ENCODE data around the gene RSU1.

The RSU1 gene
- long read RNA-seq, donor 1, transcript RSU1-201 (9 exons, 3,834 nt) = major isoform, 39 of 59 reads
- long read RNA-seq, donor 1, transcript RSU1-205 (8 exons, 3,639 nt) = minor isoform, 7 of 59 reads
- long read RNA-seq, donor 1, partial matches to known transcripts = 13 of 59 reads
- long read RNA-seq, donor 1, other reads (novel, unspliced or antisense) = 0 of 59 reads
- long read RNA-seq, donor 2, transcript RSU1-201 (9 exons, 3,834 nt) = major isoform, 17 of 22 reads
- long read RNA-seq, donor 2, partial matches to known transcripts = 0 of 22 reads
- long read RNA-seq, donor 2, other reads (novel, unspliced or antisense) = 0 of 22 reads
- long read RNA-seq, donor 3, transcript RSU1-201 (9 exons, 3,834 nt) = major isoform, 16 of 22 reads
- long read RNA-seq, donor 3, partial matches to known transcripts = 0 of 22 reads
- long read RNA-seq, donor 3, other reads (novel, unspliced or antisense) = 0 of 22 reads
- long read RNA-seq, donor 4, transcript RSU1-201 (9 exons, 3,834 nt) = major isoform, 12 of 20 reads
- long read RNA-seq, donor 4, partial matches to known transcripts = 0 of 20 reads
- long read RNA-seq, donor 4, other reads (novel, unspliced or antisense) = 0 of 20 reads
- long read RNA-seq, donor 5, transcript RSU1-205 (8 exons, 3,639 nt) = minor isoform, 6 of 31 reads
- long read RNA-seq, donor 5, transcript RSU1-201 (9 exons, 3,834 nt) = major isoform, 22 of 31 reads
- long read RNA-seq, donor 5, partial matches to known transcripts = 0 of 31 reads
- long read RNA-seq, donor 5, other reads (novel, unspliced or antisense) = 0 of 31 reads
- long read RNA-seq, donor 6, transcript RSU1-201 (9 exons, 3,834 nt) = major isoform, 18 of 36 reads
- long read RNA-seq, donor 6, partial matches to known transcripts = 13 of 36 reads
- long read RNA-seq, donor 6, other reads (novel, unspliced or antisense) = 0 of 36 reads
- long read RNA-seq, donor 7, transcript RSU1-203 (8 exons, 3,919 nt) = minor isoform, 11 of 81 reads
- long read RNA-seq, donor 7, transcript RSU1-205 (8 exons, 3,639 nt) = minor isoform, 11 of 81 reads
- long read RNA-seq, donor 7, transcript RSU1-201 (9 exons, 3,834 nt) = major isoform, 32 of 81 reads
- long read RNA-seq, donor 7, partial matches to known transcripts = 27 of 81 reads
- long read RNA-seq, donor 7, other reads (novel, unspliced or antisense) = 0 of 81 reads
- long read RNA-seq, donor 8, transcript RSU1-205 (8 exons, 3,639 nt) = minor isoform, 12 of 42 reads
- long read RNA-seq, donor 8, transcript RSU1-201 (9 exons, 3,834 nt) = major isoform, 27 of 42 reads
- long read RNA-seq, donor 8, partial matches to known transcripts = 0 of 42 reads
- long read RNA-seq, donor 8, other reads (novel, unspliced or antisense) = 0 of 42 reads

DNA sequence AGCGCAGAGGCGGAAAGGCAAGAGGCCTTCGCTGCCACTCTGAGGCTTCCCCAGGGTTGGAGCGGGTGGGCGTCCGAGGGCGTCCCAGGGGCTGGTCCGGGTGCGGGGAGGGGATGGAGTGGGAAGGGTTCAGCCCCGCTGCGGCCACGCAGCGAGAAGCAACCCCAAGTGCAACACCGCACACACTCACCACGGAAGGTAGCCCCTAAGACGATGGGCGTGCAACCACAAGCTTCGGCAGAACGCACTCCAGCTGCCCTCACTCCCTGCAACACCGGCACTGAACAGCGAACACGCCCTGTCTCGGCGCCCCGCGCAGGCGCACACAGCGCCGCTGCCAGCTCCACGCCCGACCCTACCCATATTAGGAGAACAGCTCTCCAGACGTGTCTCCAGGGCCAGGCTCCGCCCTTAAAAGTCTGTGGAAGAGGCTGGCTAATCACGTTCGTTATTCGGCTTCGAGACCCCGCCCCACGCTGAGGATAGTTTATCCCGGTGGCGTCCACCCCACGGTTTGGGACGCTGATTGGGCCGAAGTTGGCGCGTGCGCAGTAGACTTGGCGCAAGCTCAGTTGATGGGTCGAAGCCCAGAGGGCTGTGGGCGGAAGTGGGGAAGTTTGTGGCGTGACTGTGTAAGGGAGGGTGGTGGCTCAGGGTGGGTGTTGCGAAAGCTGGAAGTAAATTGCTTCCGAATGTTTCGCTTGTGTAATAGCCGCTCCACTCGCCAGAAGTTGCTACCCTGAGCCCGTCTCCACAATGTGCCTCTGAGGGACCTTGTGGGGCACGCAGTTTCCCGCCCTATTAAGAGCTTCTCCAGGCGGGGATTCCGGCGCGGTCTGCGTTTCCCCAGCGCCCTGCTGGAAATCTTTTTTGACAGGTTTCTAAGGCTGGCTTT is at the start of gene RSU1:
RSU1 (minus strand) TSS at position 300 of the 895 bp plus-strand sequence. CDS start 343 bp downstream, outside the sequence.
- DNase-seq = peak; percentile 93

GRCh38 chr10:16866541-16867275 is 49.5 kb upstream of the RSU1 start:
- DNase-seq = no peak

DNA sequence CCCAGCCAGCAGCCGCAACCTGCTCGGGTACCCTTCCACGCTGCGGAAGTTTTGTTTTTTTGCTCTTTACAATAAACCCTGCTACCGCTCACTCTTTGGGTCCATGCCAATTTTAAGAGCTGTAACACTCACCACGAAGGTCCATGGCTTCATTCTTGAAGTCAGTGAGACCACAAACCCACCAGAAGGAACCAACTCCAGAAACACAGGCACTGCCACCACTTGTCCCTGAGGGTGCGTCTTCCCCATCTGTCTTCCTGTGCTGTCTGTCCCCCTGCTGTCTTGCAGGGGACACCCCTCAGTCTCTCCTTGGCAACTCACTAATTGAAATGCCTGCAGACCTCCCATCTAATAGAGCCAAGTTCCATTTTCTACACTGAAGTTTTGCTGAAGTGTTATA is 48.5 kb upstream of the RSU1 start:
- DNase-seq = no peak

DNA sequence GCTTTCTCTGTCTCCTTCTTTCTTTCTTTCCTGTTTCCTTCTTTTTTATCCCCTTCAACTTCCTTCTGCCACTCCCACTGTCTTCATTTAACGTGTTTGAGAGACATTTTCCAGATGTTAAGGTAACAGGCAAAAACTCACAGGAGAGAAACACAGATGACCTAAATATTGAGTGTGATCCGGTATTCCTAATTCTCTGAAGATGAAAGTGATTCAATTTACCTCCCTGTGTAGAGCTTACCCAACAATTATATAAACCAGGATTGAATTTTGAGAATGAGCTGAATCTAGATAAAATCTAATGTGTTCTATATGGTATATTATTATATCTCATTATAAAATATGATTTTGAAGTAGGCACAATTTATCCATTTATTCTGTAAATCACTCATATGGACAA is 46.5 kb upstream of the RSU1 start:
- no peak for DNase-seq

GRCh38 chr10:16857419-16857818 is 40.2 kb upstream of the RSU1 start:
- no peak for DNase-seq

GRCh38 chr10:16856567-16856966 is 39.3 kb upstream of the RSU1 start:
- no peak for DNase-seq

DNA sequence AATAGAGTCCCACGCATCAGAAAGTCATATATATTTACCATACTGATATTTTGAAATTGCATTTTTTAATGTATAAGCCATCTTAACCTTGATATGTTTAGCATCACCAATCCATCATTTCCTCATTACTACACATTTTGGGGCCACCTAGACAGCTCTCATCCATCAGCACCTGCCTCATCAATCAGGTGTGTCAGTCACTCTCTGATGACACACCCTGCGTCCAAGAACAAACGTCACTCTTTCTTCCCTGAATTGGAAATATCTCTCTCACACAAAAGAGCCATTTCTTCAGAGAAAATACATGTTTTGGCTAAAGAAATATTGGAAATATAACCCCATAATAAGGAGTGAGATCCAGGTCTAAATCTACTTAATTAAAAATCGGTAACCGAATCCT is 38.9 kb upstream of the RSU1 start:
- no peak for DNase-seq

DNA sequence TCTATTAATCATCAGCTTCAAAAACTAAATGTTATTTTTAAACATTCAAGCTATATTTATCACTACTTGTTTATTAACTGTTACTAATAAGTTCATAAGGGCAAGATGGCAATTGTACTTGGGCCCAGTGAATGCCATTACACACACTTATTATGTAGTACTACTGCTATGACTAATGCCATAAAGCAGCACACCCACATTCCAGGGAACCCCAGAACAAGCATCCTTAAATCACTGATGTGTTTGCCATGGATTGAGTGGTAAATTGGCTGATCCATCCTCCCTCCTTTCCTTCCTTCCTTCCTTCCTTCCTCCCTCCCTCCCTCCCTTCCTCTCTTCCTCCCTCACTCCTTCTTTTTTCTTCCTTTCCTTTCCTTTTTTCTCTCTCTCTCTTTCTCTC is 37.4 kb upstream of the RSU1 start:
- no peak for DNase-seq

DNA sequence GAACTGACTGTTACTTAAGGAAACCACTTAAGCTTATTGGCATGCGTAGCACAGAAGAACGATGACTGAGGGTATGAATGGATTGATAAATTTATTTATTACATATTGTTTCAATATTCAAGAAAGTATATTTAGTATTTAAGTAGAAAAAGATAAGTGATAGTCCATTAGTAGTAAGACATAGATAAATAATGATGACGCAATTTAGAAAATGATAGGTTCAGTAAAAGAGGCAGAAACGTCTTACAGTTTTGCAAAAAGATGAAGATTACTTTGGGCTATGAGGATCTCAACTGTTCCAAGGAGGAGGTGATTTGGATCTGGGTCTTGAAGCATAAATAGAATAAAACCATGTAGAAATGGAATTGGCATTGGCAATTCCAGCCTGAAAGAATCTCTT is 36.6 kb upstream of the RSU1 start:
- DNase-seq = no peak

- DNase-seq = no peak
These were observed 36.0 kb upstream of the RSU1 start for GRCh38 chr10:16853201-16853600.

GRCh38 chr10:16852624-16853023 is 35.4 kb upstream of the RSU1 start:
- no peak for DNase-seq

- no peak for DNase-seq
These were observed 31.4 kb upstream of the RSU1 start for GRCh38 chr10:16848562-16849154.

GRCh38 chr10:16847644-16848043 is 30.4 kb upstream of the RSU1 start:
- no peak for DNase-seq

GRCh38 chr10:16845248-16845647 is 28.0 kb upstream of the RSU1 start:
- DNase-seq = no peak

- DNase-seq = peak; percentile 50
These were observed 26.1 kb upstream of the RSU1 start for GRCh38 chr10:16843252-16843870.

GRCh38 chr10:16835228-16835627 is 18.0 kb upstream of the RSU1 start:
- DNase-seq = no peak

DNA sequence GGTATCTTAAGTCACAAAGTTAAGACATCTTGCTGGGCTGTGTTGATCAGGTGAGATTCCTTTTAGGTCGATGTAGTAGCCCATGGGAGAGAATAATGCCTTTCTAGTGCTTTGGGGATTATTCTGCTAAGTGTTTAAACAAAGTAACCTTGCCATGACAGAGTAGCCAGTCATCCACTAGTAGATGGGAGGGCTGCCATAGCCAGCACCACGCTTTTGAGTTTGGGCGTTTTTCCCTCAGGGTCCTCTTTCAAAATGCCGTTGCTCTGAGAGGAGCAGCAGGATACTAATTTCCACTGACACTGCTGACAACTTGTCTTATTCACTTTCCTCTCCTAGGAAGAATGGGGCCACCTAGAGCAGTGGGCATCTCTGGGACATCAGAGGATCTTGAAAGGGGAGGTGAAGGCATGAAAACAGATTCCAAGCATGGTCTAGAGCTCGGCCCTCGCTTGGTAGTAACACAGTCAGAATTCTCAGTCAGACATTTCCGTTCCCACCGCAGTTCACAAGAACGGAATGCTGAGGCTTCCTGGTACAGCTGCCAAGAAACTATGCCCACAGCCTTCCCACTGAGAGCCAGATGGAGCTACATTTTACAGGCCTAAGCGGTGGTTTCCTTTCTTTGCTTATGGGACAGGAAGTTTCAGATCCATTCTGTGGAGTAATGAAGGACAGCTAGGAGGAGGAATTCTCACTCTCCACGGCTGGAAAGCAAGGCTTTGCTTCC is 15.3 kb upstream of the RSU1 start:
- no peak for DNase-seq

DNA sequence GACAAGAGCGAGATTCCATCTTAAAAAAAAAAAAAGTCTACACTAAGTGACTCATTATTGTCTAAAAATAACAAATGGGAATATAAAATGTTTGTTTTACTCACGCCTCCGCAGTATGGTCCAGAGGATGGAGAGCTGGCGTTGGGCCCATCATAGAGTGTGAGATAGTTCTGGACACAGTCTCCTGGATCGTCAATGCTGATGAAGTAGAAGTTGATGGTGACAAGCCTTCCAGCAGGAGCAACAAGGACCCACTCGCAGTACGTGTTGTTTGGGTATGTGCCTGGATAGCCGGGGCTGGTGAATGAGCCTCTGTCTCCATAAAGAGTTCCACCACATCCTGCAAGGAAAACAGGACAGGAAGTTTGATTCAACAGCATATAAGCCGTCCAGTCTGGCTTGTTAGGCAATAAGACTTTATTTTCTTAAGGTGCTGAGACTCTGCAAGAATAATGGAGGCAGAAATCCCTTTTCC is 11.5 kb upstream of the RSU1 start:
- no peak for DNase-seq

DNA sequence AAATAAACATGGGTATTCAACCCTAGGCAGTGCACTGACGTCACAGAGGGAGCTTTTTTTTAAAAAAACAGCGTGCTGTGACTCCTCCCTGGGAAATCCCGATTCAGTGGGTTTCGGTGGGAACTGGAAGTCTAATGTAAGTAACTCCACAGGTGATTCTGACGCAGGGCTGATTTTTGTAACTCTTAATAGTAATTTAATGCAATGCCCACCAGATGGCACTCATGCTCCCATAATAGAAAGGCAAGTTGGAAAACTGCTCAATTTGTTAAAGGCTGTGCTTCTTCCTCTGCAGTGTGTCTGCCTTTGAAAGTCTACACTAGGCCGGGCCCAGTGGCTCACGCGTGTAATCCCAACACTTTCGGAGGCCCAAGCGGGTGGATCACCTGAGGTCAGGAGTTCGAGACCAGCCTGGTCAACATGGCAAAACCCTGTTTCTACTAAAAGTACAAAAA is 10.9 kb upstream of the RSU1 start:
- DNase-seq = peak; percentile 33

Measured in right kidney (tissue), 9 donors.